ENCODE measurements around the gene LRIT3.

LRIT3 gene

DNA sequence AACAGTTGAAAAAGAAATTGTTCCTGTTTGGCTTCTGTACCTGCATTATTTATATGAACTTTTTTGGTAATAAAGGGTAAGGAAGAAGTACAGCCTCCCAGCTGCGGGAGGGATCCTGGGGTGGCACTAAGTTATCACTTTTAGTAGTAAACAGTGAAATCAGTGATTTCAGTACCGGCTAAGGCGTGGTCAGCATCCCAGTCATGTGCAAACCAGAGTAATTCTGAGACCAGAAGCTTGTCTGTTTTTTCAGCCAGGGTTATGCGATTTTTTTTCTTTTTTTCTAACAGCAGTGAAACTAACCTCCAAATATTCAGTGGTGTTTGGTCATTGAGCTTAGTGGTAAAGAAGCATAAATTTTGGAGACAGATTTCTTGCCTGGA, 68.1 kb downstream of the LRIT3 start:
- TF ChIP-seq, protein P1, sequence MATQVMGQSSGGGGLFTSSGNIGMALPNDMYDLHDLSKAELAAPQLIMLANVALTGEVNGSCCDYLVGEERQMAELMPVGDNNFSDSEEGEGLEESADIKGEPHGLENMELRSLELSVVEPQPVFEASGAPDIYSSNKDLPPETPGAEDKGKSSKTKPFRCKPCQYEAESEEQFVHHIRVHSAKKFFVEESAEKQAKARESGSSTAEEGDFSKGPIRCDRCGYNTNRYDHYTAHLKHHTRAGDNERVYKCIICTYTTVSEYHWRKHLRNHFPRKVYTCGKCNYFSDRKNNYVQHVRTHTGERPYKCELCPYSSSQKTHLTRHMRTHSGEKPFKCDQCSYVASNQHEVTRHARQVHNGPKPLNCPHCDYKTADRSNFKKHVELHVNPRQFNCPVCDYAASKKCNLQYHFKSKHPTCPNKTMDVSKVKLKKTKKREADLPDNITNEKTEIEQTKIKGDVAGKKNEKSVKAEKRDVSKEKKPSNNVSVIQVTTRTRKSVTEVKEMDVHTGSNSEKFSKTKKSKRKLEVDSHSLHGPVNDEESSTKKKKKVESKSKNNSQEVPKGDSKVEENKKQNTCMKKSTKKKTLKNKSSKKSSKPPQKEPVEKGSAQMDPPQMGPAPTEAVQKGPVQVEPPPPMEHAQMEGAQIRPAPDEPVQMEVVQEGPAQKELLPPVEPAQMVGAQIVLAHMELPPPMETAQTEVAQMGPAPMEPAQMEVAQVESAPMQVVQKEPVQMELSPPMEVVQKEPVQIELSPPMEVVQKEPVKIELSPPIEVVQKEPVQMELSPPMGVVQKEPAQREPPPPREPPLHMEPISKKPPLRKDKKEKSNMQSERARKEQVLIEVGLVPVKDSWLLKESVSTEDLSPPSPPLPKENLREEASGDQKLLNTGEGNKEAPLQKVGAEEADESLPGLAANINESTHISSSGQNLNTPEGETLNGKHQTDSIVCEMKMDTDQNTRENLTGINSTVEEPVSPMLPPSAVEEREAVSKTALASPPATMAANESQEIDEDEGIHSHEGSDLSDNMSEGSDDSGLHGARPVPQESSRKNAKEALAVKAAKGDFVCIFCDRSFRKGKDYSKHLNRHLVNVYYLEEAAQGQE (IDR thresholded peaks at IDR 0.05; ENCODE audit: insufficient read depth in 1 of 2, low read depth in 2 of 2, low read length in 2 of 2), result peak in 1 of 2 experiments; percentile 69; a peak in 1 of 4 replicates
- no peak for TF ChIP-seq TAF1 (IDR thresholded peaks at IDR 0.05; ENCODE audit: borderline replicate concordance, insufficient read depth, low read length)

DNA sequence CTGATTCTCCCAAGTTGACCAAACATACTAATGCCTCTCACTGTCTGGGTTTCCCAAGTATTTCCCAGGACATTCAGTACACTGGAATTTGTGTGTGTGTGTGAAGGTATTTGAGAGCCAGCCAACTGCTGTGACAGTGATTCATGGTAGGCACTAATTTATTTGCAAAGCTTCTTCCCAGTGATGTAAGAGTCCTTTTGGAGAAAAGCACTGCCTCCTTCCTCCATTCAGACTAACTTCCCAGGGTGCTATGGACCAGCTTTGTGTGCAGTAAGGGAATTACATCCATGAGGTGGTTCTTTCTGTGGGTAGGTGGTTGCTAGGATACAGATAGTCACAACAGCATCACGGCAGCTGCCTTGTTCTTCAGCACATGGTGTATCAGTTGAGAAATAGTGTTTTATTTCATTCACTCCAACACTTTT, 73.5 kb downstream of the LRIT3 start:
- TF ChIP-seq FOXP2 (optimal IDR thresholded peaks at IDR 0.05; ENCODE audit: borderline replicate concordance, extremely low read depth, extremely low read length, insufficient read depth), result no peak
- TF ChIP-seq TAF1 (IDR thresholded peaks at IDR 0.05; ENCODE audit: borderline replicate concordance, insufficient read depth, low read length), result no peak
- TF ChIP-seq POLR2AphosphoS5 (IDR thresholded peaks at IDR 0.05; ENCODE audit: low read depth, low read length), result no peak
- TF ChIP-seq, protein P1 (IDR thresholded peaks at IDR 0.05; ENCODE audit: insufficient read depth in 1 of 2, low read depth in 2 of 2, low read length in 2 of 2), result no peak
